Measurements from ENCODE around the gene PCDHA9. TPM values are rescaled to one million over a fixed set of nuclear protein-coding genes. Genes with fewer than 3 reads are reported as not detected.
A peak's percentile ranks its signal among the peaks of the same experiment; 100 is the strongest.

The PCDHA9 gene
- total and polyA plus RNA-seq, 2 donors from 2014 or later: 0.85 TPM; not detected in 1

- Histone ChIP-seq H3K4me1 (ENCODE audit: control insufficient read depth in 2 of 3, insufficient read depth in 2 of 3, low read depth in 1 of 3, low read length in 3 of 3) (no peaks in the 10 kb centered on the region), H3K4me3 (ENCODE audit: low read length in 3 of 3) (no peak overlapping the region), H3K9me3 (ENCODE audit: control insufficient read depth in 2 of 3, insufficient read depth in 1 of 3, low read length in 3 of 3) (peaks cover 1 to 11% (median 8%) of the 10 kb centered on the region in 3 donors), H3K9ac (ENCODE audit: low read length in 3 of 3) (no peak overlapping the region), H3K27ac (ENCODE audit: low read depth in 2 of 2, low read length in 2 of 2) (no peak overlapping the region), H3K27me3 (ENCODE audit: control insufficient read depth, insufficient read depth, low read length) (no peaks in the 10 kb centered on the region), H3K36me3 (ENCODE audit: control insufficient read depth in 2 of 3, insufficient read depth in 3 of 3, low read length in 3 of 3) (no peaks in the 10 kb centered on the region)
- TF ChIP-seq CTCF (IDR thresholded peaks at IDR 0.05; ENCODE audit: borderline replicate concordance, extremely low read depth, insufficient read depth): no peak
- DNase-seq (no peak), FAIRE-seq (no peak)
- intact Hi-C loops (cut with DNase I): no loop called here
Observed at GRCh38 chr5:140883373-140883772, 35.2 kb downstream of the PCDHA9 start.

DNA sequence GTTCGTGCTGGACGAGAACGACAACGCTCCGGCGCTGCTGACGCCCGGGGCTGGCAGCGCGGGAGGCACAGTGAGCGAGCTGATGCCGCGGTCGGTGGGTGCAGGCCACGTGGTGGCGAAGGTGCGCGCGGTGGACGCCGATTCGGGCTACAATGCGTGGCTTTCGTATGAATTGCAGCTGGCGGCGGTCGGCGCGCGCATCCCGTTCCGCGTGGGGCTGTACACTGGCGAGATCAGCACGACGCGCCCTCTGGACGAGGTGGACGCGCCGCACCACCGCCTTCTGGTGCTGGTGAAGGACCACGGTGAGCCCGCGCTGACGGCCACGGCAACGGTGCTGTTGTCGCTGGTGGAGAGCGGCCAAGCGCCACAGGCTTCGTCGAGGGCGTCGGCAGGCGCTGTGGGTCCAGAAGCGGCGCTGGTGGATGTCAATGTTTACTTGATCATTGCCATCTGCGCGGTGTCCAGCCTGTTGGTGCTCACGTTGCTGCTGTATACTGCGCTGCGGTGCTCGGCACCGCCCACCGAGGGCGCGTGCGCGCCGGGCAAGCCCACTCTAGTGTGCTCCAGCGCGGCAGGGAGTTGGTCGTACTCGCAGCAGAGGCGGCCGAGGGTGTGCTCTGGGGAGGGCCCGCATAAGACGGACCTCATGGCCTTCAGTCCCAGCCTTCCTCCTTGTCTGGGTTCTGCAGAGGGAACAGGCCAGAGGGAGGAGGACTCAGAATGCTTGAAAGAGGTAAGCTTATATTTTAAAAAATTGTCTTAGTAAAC is 35.9 kb downstream of the PCDHA9 start:
- peaks cover 1 to 11% (median 8%) of the 10 kb centered on the region in 3 donors for H3K9me3 ChIP-seq (ENCODE audit: control insufficient read depth in 2 of 3, insufficient read depth in 1 of 3, low read length in 3 of 3)
- no peaks in the 10 kb centered on the region for H3K36me3 ChIP-seq (ENCODE audit: control insufficient read depth in 2 of 3, insufficient read depth in 3 of 3, low read length in 3 of 3)
- no peak overlapping the region for H3K4me3 ChIP-seq (ENCODE audit: low read length in 3 of 3)
- FAIRE-seq (no peak), DNase-seq (peak in 1 of 5 donors; percentile 72)
- no peaks in the 10 kb centered on the region for H3K4me1 ChIP-seq (ENCODE audit: control insufficient read depth in 2 of 3, insufficient read depth in 2 of 3, low read depth in 1 of 3, low read length in 3 of 3)
- intact Hi-C loops (cut with DNase I): no loop called here
- H3K27ac ChIP-seq (ENCODE audit: low read depth in 2 of 2, low read length in 2 of 2): no peak overlapping the region
- no peaks in the 10 kb centered on the region for H3K27me3 ChIP-seq (ENCODE audit: control insufficient read depth, insufficient read depth, low read length)
- H3K9ac ChIP-seq (ENCODE audit: low read length in 3 of 3): no peak overlapping the region
- TF ChIP-seq CTCF (IDR thresholded peaks at IDR 0.05; ENCODE audit: borderline replicate concordance, extremely low read depth, insufficient read depth): no peak

Other genes with a start within 250 kb of the PCDHA9 start
- gene CD14, start 215.2 kb upstream of the PCDHA9 start, total RNA-seq: 68.8 TPM
- 43.8 TPM for gene CD14, start 215.2 kb upstream of the PCDHA9 start, polyA plus RNA-seq (ENCODE audit: insufficient read depth, low read depth, low replicate concordance)
- gene TMCO6, start 208.9 kb upstream of the PCDHA9 start, total RNA-seq: 19.0 TPM
- gene TMCO6, start 208.9 kb upstream of the PCDHA9 start, polyA plus RNA-seq (ENCODE audit: insufficient read depth, low read depth, low replicate concordance): 7.6 TPM
- 56.8 TPM for gene NDUFA2, start 200.8 kb upstream of the PCDHA9 start, total RNA-seq
- 326 TPM for gene NDUFA2, start 200.8 kb upstream of the PCDHA9 start, polyA plus RNA-seq (ENCODE audit: insufficient read depth, low read depth, low replicate concordance)
- 76.9 TPM for gene IK, start 200.6 kb upstream of the PCDHA9 start, total RNA-seq
- 72.5 TPM for gene IK, start 200.6 kb upstream of the PCDHA9 start, polyA plus RNA-seq (ENCODE audit: insufficient read depth, low read depth, low replicate concordance)
- 20.8 TPM for gene WDR55, start 183.5 kb upstream of the PCDHA9 start, total RNA-seq
- 13.7 TPM for gene WDR55, start 183.5 kb upstream of the PCDHA9 start, polyA plus RNA-seq (ENCODE audit: insufficient read depth, low read depth, low replicate concordance)
- gene DND1, start 174.8 kb upstream of the PCDHA9 start, total RNA-seq: 1.0 TPM
- gene DND1, start 174.8 kb upstream of the PCDHA9 start, polyA plus RNA-seq (ENCODE audit: insufficient read depth, low read depth, low replicate concordance): 0.41 TPM
- 52.2 TPM for gene HARS1, start 157.0 kb upstream of the PCDHA9 start, total RNA-seq
- gene HARS1, start 157.0 kb upstream of the PCDHA9 start, polyA plus RNA-seq (ENCODE audit: insufficient read depth, low read depth, low replicate concordance): 48.6 TPM
- 27.6 TPM for gene HARS2, start 156.9 kb upstream of the PCDHA9 start, total RNA-seq
- gene HARS2, start 156.9 kb upstream of the PCDHA9 start, polyA plus RNA-seq (ENCODE audit: insufficient read depth, low read depth, low replicate concordance): 26.7 TPM
- gene ZMAT2, start 147.9 kb upstream of the PCDHA9 start, total RNA-seq: 51.4 TPM
- gene ZMAT2, start 147.9 kb upstream of the PCDHA9 start, polyA plus RNA-seq (ENCODE audit: insufficient read depth, low read depth, low replicate concordance): 122 TPM
- 0.13 TPM for gene PCDHA1, start 62.2 kb upstream of the PCDHA9 start, total RNA-seq
- gene PCDHA1, start 62.2 kb upstream of the PCDHA9 start, polyA plus RNA-seq (ENCODE audit: insufficient read depth, low read depth, low replicate concordance): not detected
- gene PCDHA2, start 53.5 kb upstream of the PCDHA9 start, total RNA-seq: 0.50 TPM
- gene PCDHA2, start 53.5 kb upstream of the PCDHA9 start, polyA plus RNA-seq (ENCODE audit: insufficient read depth, low read depth, low replicate concordance): 0.17 TPM
- gene PCDHA3, start 47.3 kb upstream of the PCDHA9 start, total RNA-seq: 1.4 TPM
- 0.13 TPM for gene PCDHA3, start 47.3 kb upstream of the PCDHA9 start, polyA plus RNA-seq (ENCODE audit: insufficient read depth, low read depth, low replicate concordance)
- 4.1 TPM for gene PCDHA4, start 41.3 kb upstream of the PCDHA9 start, total RNA-seq
- gene PCDHA4, start 41.3 kb upstream of the PCDHA9 start, polyA plus RNA-seq (ENCODE audit: insufficient read depth, low read depth, low replicate concordance): 1.1 TPM
- gene PCDHA5, start 26.8 kb upstream of the PCDHA9 start, total RNA-seq: 0.91 TPM
- gene PCDHA5, start 26.8 kb upstream of the PCDHA9 start, polyA plus RNA-seq (ENCODE audit: insufficient read depth, low read depth, low replicate concordance): not detected
- 3.6 TPM for gene PCDHA6, start 20.4 kb upstream of the PCDHA9 start, total RNA-seq
- 0.80 TPM for gene PCDHA6, start 20.4 kb upstream of the PCDHA9 start, polyA plus RNA-seq (ENCODE audit: insufficient read depth, low read depth, low replicate concordance)
- 1.1 TPM for gene PCDHA7, start 14.1 kb upstream of the PCDHA9 start, total RNA-seq
- 0.62 TPM for gene PCDHA7, start 14.1 kb upstream of the PCDHA9 start, polyA plus RNA-seq (ENCODE audit: insufficient read depth, low read depth, low replicate concordance)
- gene PCDHA8, start 7.2 kb upstream of the PCDHA9 start, total RNA-seq: 0.82 TPM
- not detected for gene PCDHA8, start 7.2 kb upstream of the PCDHA9 start, polyA plus RNA-seq (ENCODE audit: insufficient read depth, low read depth, low replicate concordance)
- 7.6 TPM for gene PCDHA10, start 7.5 kb downstream of the PCDHA9 start, total RNA-seq
- gene PCDHA10, start 7.5 kb downstream of the PCDHA9 start, polyA plus RNA-seq (ENCODE audit: insufficient read depth, low read depth, low replicate concordance): 1.7 TPM
- gene PCDHA11, start 20.6 kb downstream of the PCDHA9 start, total RNA-seq: 2.0 TPM
- gene PCDHA11, start 20.6 kb downstream of the PCDHA9 start, polyA plus RNA-seq (ENCODE audit: insufficient read depth, low read depth, low replicate concordance): 0.77 TPM
- gene PCDHA12, start 26.9 kb downstream of the PCDHA9 start, total RNA-seq: 5.2 TPM
- gene PCDHA12, start 26.9 kb downstream of the PCDHA9 start, polyA plus RNA-seq (ENCODE audit: insufficient read depth, low read depth, low replicate concordance): 1.1 TPM
- 1.8 TPM for gene PCDHA13, start 33.7 kb downstream of the PCDHA9 start, total RNA-seq
- 0.49 TPM for gene PCDHA13, start 33.7 kb downstream of the PCDHA9 start, polyA plus RNA-seq (ENCODE audit: insufficient read depth, low read depth, low replicate concordance)
- gene PCDHAC1, start 77.9 kb downstream of the PCDHA9 start, total RNA-seq: 2.9 TPM
- gene PCDHAC1, start 77.9 kb downstream of the PCDHA9 start, polyA plus RNA-seq (ENCODE audit: insufficient read depth, low read depth, low replicate concordance): 0.43 TPM
- gene PCDHAC2, start 118.1 kb downstream of the PCDHA9 start, total RNA-seq: 3.6 TPM
- gene PCDHAC2, start 118.1 kb downstream of the PCDHA9 start, polyA plus RNA-seq (ENCODE audit: insufficient read depth, low read depth, low replicate concordance): 0.30 TPM
- gene PCDHB1, start 203.0 kb downstream of the PCDHA9 start, total RNA-seq: 0.50 TPM
- 0.09 TPM for gene PCDHB1, start 203.0 kb downstream of the PCDHA9 start, polyA plus RNA-seq (ENCODE audit: insufficient read depth, low read depth, low replicate concordance)
- gene PCDHB2, start 246.2 kb downstream of the PCDHA9 start, total RNA-seq: 2.9 TPM
- gene PCDHB2, start 246.2 kb downstream of the PCDHA9 start, polyA plus RNA-seq (ENCODE audit: insufficient read depth, low read depth, low replicate concordance): 2.2 TPM